Fibroblast of pulmonary artery (primary cell): ENCODE data around the gene FLVCR2.

ENCODE experiments used
- DNase-seq: peaks from one replicate; pipeline ENCODE4 v3.0.0-alpha.2; 2010; ENCODE audit warnings: low read depth
- H3K4me3 ChIP-seq: replicated peaks from 2 replicates; pipeline ENCODE4 v1.5.1; 2011; ENCODE audit warnings: low read depth, mild to moderate bottlenecking, control low read depth, low read length, moderate library complexity
- TF ChIP-seq, protein P1 (sequence below): IDR thresholded peaks from 2 replicates; pipeline ENCODE4 v1.5.1; 2011; ENCODE audit warnings: mild to moderate bottlenecking, control low read depth, low read length, inconsistent platforms; ENCODE audit errors: missing control alignments

Gene FLVCR2

DNA sequence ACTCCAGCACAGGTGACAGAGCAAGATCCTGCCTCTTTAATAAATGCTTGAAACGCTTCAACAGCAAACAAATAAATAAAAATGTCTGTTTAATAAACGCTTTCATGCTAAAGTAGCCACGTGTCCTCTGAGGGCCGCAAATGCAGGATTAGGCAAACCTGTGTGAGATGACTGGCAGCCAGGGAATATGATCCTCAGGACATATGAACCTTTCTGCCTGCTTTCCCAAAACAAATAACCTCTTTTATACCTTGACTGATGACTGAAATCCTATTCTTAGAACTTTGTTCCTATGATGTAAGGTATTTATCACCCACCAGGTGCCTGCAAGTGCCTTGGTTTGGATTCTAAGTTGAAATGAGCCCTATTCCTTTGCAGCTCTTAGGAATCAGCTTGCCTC, 14.5 kb upstream of the FLVCR2 start:
- no peak for DNase-seq
- no peak overlapping the region for H3K4me3 ChIP-seq
- TF ChIP-seq, protein P1, sequence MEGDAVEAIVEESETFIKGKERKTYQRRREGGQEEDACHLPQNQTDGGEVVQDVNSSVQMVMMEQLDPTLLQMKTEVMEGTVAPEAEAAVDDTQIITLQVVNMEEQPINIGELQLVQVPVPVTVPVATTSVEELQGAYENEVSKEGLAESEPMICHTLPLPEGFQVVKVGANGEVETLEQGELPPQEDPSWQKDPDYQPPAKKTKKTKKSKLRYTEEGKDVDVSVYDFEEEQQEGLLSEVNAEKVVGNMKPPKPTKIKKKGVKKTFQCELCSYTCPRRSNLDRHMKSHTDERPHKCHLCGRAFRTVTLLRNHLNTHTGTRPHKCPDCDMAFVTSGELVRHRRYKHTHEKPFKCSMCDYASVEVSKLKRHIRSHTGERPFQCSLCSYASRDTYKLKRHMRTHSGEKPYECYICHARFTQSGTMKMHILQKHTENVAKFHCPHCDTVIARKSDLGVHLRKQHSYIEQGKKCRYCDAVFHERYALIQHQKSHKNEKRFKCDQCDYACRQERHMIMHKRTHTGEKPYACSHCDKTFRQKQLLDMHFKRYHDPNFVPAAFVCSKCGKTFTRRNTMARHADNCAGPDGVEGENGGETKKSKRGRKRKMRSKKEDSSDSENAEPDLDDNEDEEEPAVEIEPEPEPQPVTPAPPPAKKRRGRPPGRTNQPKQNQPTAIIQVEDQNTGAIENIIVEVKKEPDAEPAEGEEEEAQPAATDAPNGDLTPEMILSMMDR, result no peak

- no peak overlapping the region for H3K4me3 ChIP-seq
- TF ChIP-seq, protein P1, result no peak
- no peak for DNase-seq
Measured at GRCh38 chr14:75565056-75565455, 13.4 kb upstream of the FLVCR2 start.

- no peak overlapping the region for H3K4me3 ChIP-seq
- DNase-seq, result no peak
- TF ChIP-seq, protein P1, result no peak
Measured at GRCh38 chr14:75566321-75566720, 12.1 kb upstream of the FLVCR2 start.

GRCh38 chr14:75566752-75567151, 11.7 kb upstream of the FLVCR2 start:
- H3K4me3 ChIP-seq, result no peak overlapping the region
- TF ChIP-seq, protein P1, result no peak
- no peak for DNase-seq

DNA sequence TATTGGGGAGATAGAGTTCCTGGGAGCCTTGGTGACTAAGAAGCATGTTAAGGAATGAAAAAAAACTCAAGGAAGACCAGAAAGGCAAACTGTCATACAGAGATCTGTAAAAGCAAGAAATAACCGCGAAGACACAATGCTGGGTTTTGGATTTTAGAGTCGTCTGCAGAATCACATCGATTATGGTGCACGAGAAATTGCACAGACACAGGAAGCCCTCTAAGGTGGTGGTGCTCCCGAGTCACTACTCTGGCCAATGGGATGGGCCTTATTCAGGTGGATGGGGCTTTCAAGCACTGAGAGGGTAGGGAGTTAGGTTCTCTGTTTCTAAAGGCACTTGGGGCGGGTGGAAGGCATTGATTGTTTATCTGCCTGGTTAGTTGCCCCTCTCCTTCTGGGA, 10.3 kb upstream of the FLVCR2 start:
- TF ChIP-seq, protein P1, result no peak
- no peak for DNase-seq
- no peak overlapping the region for H3K4me3 ChIP-seq

DNA sequence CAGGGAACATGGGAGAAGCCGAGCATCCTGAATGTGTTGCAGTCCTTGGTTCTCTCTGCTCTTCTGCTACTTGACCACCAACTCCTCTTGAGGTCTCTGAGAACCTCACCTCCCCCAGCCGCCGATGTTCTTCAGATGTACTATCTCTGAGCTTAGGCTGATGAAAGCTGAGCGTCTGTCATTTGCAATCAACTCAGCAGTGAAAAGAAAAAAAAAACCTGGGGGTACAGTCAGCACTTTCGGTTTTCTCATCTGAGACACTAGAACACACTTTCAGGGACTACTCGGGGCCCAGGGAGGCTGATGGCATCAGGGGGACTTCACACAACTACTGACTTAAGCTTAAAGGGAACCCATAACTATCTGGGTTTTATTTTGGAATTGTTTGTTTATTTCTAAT, 9.6 kb upstream of the FLVCR2 start:
- DNase-seq, result no peak
- H3K4me3 ChIP-seq, result no peak overlapping the region
- TF ChIP-seq, protein P1, result no peak

DNA sequence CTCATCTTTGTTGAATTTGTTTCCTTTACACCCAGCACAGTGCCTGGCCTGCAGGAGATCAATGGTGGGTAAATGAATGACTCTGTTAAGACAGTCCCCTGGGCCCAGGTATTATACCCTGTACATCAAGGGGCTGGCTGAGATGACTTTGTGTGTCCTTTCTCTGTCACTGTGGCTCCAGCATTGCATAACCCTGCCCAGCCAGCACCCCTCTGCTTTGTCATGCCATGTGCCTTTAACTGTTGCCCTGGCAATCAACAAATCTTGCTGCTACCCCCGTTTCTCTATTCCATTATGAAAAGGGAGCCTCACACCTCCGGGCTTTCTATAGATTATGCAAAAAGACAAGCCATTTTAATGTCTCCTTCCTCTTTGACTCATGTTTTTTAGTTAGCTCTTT, 7.6 kb upstream of the FLVCR2 start:
- TF ChIP-seq, protein P1, result no peak
- H3K4me3 ChIP-seq, result no peak overlapping the region
- DNase-seq, result no peak
